ENCODE data around the gene SMIM24. TPM values are rescaled to one million over a fixed set of nuclear protein-coding genes. Genes with fewer than 3 reads are reported as not detected.

The SMIM24 gene
- total RNA-seq, 1 donor from 2014 or later: not detected

DNA sequence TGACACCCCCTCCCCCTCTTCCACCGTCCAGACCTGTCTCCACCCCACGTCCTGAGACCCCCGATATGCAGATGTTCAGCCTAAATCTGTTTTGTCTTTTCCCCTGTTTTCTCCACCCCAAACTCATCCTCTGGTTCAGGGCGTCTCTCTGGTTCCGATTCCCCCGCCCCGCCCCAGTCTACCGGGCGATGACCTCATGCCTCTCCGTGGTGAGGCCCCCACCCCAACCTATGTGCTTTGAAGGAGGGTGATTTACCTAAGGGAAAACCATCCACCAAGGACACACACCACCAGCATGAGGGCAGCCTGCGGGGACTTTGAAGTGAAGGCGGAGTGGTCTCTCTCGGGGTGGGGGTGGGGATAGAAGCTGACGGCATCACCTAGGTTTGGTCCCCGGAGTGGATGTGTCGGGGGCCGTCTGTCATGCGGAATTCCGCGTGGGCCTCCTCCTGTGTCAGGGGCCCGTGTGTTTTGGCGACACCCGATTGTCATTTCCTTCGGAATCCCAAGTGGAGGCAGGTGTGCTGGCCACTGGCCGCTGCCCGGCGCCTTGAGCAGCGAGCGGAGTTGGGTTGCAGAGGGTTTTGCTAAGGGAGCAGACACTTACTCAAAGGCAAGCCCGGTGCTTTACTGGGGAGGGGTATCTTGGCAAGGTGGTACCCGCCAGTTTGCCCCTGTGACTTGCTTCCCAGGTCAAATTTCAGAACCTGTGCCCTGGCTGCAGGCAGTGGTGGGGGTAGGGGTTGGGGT lies 27.2 kb upstream of the SMIM24 start:
- Histone ChIP-seq H3K27me3 (no peaks in the 10 kb centered on the region), H3K4me3 (peak overlapping the region; percentile 90 to 100), H3K36me3 (peaks cover 0 to 12% of the 10 kb centered on the region in 2 donors), H3K27ac (peak overlapping the region in 1 of 2 donors; percentile 80), H3K9me3 (no peaks in the 10 kb centered on the region), H3K4me1 (peaks cover 5 to 10% of the 10 kb centered on the region in 2 donors)
- no peak for TF ChIP-seq CTCF (IDR thresholded peaks at IDR 0.05)
- intact Hi-C loops (cut with DNase I): loop anchor here (5.0 to 10.0 kb wide), 4 partner anchors 50 to 737 kb away; partner anchors contain the start of genes HMG20B, MFSD12, TBXA2R and YJU2
- no peak for DNase-seq (ENCODE audit: low spot score in 2 of 2)

GRCh38 chr19:3506384-3507340 lies 26.3 kb upstream of the SMIM24 start:
- Histone ChIP-seq H3K9me3 (no peaks in the 10 kb centered on the region), H3K36me3 (peaks cover 0 to 12% of the 10 kb centered on the region in 2 donors), H3K27me3 (no peaks in the 10 kb centered on the region), H3K4me1 (peaks cover 5 to 10% of the 10 kb centered on the region in 2 donors), H3K27ac (peak overlapping the region; percentile 70 to 80), H3K4me3 (peak overlapping the region; percentile 90 to 100)
- peak in 1 of 3 experiments; percentile 16 for TF ChIP-seq CTCF (IDR thresholded peaks at IDR 0.05)
- intact Hi-C loops (cut with DNase I): loop anchor here (1.0 to 10.0 kb wide), 5 partner anchors 51 to 738 kb away; partner anchors contain the start of genes HMG20B, MFSD12, TBXA2R and YJU2
- peak in 1 of 2 donors; percentile 75 for DNase-seq (ENCODE audit: low spot score in 2 of 2)

DNA sequence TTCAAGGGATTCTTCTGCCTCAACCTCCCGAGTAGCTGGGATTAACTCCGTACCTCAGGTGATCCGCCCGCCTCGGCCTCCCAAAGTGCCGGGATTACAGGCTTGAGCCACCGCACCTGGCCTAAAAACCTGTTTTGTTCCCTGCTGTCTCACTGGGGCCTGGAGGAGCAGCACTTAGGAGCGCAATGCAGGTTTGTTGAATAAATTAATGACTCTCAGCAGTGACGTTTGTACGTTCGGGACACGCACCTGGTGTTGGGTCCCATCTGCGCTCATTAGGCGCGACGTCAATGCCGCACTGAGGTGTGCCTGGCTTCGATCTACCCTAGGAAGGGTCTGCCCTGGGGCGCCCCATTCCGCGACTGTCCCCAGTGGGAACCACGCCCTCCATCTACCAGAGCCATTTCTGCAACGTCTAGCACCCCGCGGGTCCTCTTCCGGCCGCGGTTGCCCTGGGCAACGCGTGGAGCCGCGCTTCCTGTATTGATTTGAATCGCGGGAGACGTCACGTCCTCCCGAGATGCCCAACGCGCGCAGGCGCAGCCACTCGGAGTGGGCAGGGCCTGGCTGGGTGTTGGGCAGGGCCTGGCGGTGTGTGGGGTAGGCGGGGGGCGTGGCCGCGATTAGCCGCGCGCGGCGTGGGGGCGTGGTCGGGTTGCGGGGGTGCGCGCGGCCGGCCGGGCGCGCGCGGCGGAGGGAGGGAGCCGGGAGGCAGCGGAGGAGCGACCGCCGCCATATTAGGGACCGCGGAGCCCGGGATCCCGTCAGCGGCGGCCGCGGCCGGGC lies 25.5 kb upstream of the SMIM24 start, which contains the start of gene FZR1:
Gene FZR1, plus strand, starts transcription at position 714 of the 786 bp plus-strand sequence. CDS start 16,679 bp downstream, outside the sequence.
- Histone ChIP-seq H3K27me3 (no peaks in the 10 kb centered on the region), H3K36me3 (peaks cover 0 to 12% of the 10 kb centered on the region in 2 donors), H3K27ac (peak within 1 kb of the TSS; percentile 70 to 80), H3K4me1 (peaks cover 5 to 12% of the 10 kb centered on the region in 2 donors), H3K9me3 (no peaks in the 10 kb centered on the region), H3K4me3 (peak within 1 kb of the TSS; percentile 90 to 100)
- peak; percentile 98 to 100 for DNase-seq (ENCODE audit: low spot score in 2 of 2)
- intact Hi-C loops (cut with DNase I): loop anchor here (1.0 to 10.0 kb wide), 5 partner anchors 52 to 739 kb away; partner anchors contain the start of genes HMG20B, MFSD12, TBXA2R and YJU2
- no peak for TF ChIP-seq CTCF (IDR thresholded peaks at IDR 0.05)

DNA sequence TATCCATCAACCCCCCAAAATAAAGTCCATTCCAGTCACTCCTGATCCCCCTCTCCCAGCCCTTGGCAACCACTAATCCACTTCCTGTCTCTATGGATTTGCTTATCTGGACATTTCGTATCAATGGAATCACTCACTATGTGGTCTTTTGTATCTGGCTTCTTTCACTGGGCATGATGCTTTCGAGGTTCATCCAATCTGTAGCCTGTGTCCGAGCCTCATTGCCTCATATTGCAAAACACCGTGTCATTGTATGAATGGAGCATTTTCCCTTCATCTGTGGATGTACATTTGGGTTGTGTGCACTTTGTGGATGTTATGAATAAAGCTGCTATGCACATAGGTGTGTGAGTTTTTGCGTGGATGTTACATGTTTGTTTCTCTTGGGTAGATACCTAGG lies 24.4 kb upstream of the SMIM24 start:
- Histone ChIP-seq H3K27me3 (no peaks in the 10 kb centered on the region), H3K36me3 (peaks cover 0 to 3% of the 10 kb centered on the region in 2 donors), H3K4me3 (no peak overlapping the region), H3K27ac (no peak overlapping the region), H3K4me1 (peaks cover 5 to 16% of the 10 kb centered on the region in 2 donors), H3K9me3 (no peaks in the 10 kb centered on the region)
- TF ChIP-seq CTCF (IDR thresholded peaks at IDR 0.05): no peak
- intact Hi-C loops (cut with DNase I): loop anchor here (5.0 to 10.0 kb wide), 4 partner anchors 53 to 740 kb away; partner anchors contain the start of genes HMG20B, MFSD12, TBXA2R and YJU2
- no peak for DNase-seq (ENCODE audit: low spot score in 2 of 2)
